Eye (tissue), 1 donor: ENCODE results near the gene ZNF785.
A peak's percentile ranks its signal among the peaks of the same experiment; 100 is the strongest.
"Not testable (repeated sequence)": the region's sequence is repeated elsewhere in the genome, so short reads cannot be mapped to it uniquely, and the experiment has no call there.

ENCODE experiments used
- DNase-seq: peaks from one replicate; pipeline ENCODE4 v3.0.0-alpha.2; 2015

The ZNF785 gene

GRCh38 chr16:30561089-30561816 lies 24.2 kb downstream of the ZNF785 start:
- no peak for DNase-seq

- DNase-seq: no peak
These were observed 25.8 kb downstream of the ZNF785 start for GRCh38 chr16:30559690-30560089.

GRCh38 chr16:30558789-30559377 lies 26.6 kb downstream of the ZNF785 start:
- DNase-seq: no peak

- peak; percentile 99 for DNase-seq
These were observed 27.3 kb downstream of the ZNF785 start, which contains the start of gene ZNF764 for GRCh38 chr16:30557957-30558788. ZNF764 (minus strand) TSS chr16:30558374; CDS start chr16:30558182, 192 bp downstream.

GRCh38 chr16:30557707-30557956 lies 27.9 kb downstream of the ZNF785 start:
- DNase-seq: no peak

GRCh38 chr16:30556125-30556473 lies 29.4 kb downstream of the ZNF785 start:
- peak; percentile 12 for DNase-seq

GRCh38 chr16:30555315-30556124 lies 30.0 kb downstream of the ZNF785 start:
- no peak for DNase-seq

GRCh38 chr16:30554557-30555314 lies 30.8 kb downstream of the ZNF785 start:
- DNase-seq: no peak

GRCh38 chr16:30553393-30553899 lies 32.1 kb downstream of the ZNF785 start:
- no peak for DNase-seq

- DNase-seq: no peak
These were observed 32.5 kb downstream of the ZNF785 start for GRCh38 chr16:30552956-30553355.

GRCh38 chr16:30551781-30552180 lies 33.7 kb downstream of the ZNF785 start:
- DNase-seq: no peak

- DNase-seq: no peak
These were observed 36.9 kb downstream of the ZNF785 start for GRCh38 chr16:30548416-30549253.

- no peak for DNase-seq
These were observed 39.4 kb downstream of the ZNF785 start for GRCh38 chr16:30546115-30546514.

GRCh38 chr16:30543067-30543466 lies 42.4 kb downstream of the ZNF785 start:
- no peak for DNase-seq

GRCh38 chr16:30541502-30542329 lies 43.8 kb downstream of the ZNF785 start:
- no peak for DNase-seq

- not testable (repeated sequence) for DNase-seq
These were observed 44.5 kb downstream of the ZNF785 start for GRCh38 chr16:30540916-30541464.

- not testable (repeated sequence) for DNase-seq
These were observed 45.4 kb downstream of the ZNF785 start for GRCh38 chr16:30539986-30540526.

GRCh38 chr16:30539000-30539964 lies 46.2 kb downstream of the ZNF785 start:
- no peak for DNase-seq
